Measurements from ENCODE around the gene PYGB.

The PYGB gene

GRCh38 chr20:25269833-25270170, 21.9 kb downstream of the PYGB start:
- no peak for TF ChIP-seq CTCF (IDR thresholded peaks at IDR 0.05; ENCODE audit: low read depth, low read length, missing control alignments)
- no peak overlapping the region for H3K4me3 ChIP-seq (ENCODE audit: low read depth, low read length)
- no peak for DNase-seq (ENCODE audit: low read depth)

- no peak for TF ChIP-seq CTCF (IDR thresholded peaks at IDR 0.05; ENCODE audit: low read depth, low read length, missing control alignments)
- DNase-seq (ENCODE audit: low read depth) = no peak
- H3K4me3 ChIP-seq (ENCODE audit: low read depth, low read length) = no peak overlapping the region
Observed at GRCh38 chr20:25270829-25271251, 23.0 kb downstream of the PYGB start.

GRCh38 chr20:25271486-25272222, 23.8 kb downstream of the PYGB start:
- H3K4me3 ChIP-seq (ENCODE audit: low read depth, low read length) = no peak overlapping the region
- DNase-seq (ENCODE audit: low read depth) = no peak
- TF ChIP-seq CTCF (IDR thresholded peaks at IDR 0.05; ENCODE audit: low read depth, low read length, missing control alignments) = no peak

GRCh38 chr20:25272223-25273000, 24.5 kb downstream of the PYGB start:
- no peak for DNase-seq (ENCODE audit: low read depth)
- TF ChIP-seq CTCF (IDR thresholded peaks at IDR 0.05; ENCODE audit: low read depth, low read length, missing control alignments) = no peak
- no peak overlapping the region for H3K4me3 ChIP-seq (ENCODE audit: low read depth, low read length)

GRCh38 chr20:25273046-25273445, 25.2 kb downstream of the PYGB start:
- H3K4me3 ChIP-seq (ENCODE audit: low read depth, low read length) = no peak overlapping the region
- DNase-seq (ENCODE audit: low read depth) = no peak
- no peak for TF ChIP-seq CTCF (IDR thresholded peaks at IDR 0.05; ENCODE audit: low read depth, low read length, missing control alignments)

GRCh38 chr20:25273541-25274358, 25.9 kb downstream of the PYGB start:
- no peak for DNase-seq (ENCODE audit: low read depth)
- no peak overlapping the region for H3K4me3 ChIP-seq (ENCODE audit: low read depth, low read length)
- TF ChIP-seq CTCF (IDR thresholded peaks at IDR 0.05; ENCODE audit: low read depth, low read length, missing control alignments) = no peak

Measured in GM12864 (cell line).